NCI-H2196 treated with DMSO at 0.1 percent for 48 hours (cell line): ENCODE results near the gene BCOR.

Source experiments
- DNase-seq: peaks from one replicate; lab custom pipeline; 2025; ENCODE audit not compliant: unreplicated experiment; lab: John Stamatoyannopoulos, UW

BCOR gene

GRCh38 chrX:40116925-40117324, 19.2 kb upstream of the BCOR start:
- DNase-seq, result no peak

GRCh38 chrX:40112996-40113395, 15.2 kb upstream of the BCOR start:
- no peak for DNase-seq

- no peak for DNase-seq
Measured at GRCh38 chrX:40111868-40112267, 14.1 kb upstream of the BCOR start.

GRCh38 chrX:40109288-40110008, 11.7 kb upstream of the BCOR start:
- DNase-seq, result no peak

GRCh38 chrX:40108959-40109287, 11.2 kb upstream of the BCOR start:
- DNase-seq, result peak; percentile 20

- no peak for DNase-seq
Measured at GRCh38 chrX:40108162-40108958, 10.6 kb upstream of the BCOR start.

- DNase-seq, result no peak
Measured at GRCh38 chrX:40107291-40108161, 9.8 kb upstream of the BCOR start.

GRCh38 chrX:40106676-40107290, 9.0 kb upstream of the BCOR start:
- DNase-seq, result no peak

- DNase-seq, result peak; percentile 43
Measured at GRCh38 chrX:40105835-40106675, 8.3 kb upstream of the BCOR start.

- DNase-seq, result no peak
Measured at GRCh38 chrX:40104985-40105834, 7.5 kb upstream of the BCOR start.

- DNase-seq, result no peak
Measured at GRCh38 chrX:40104630-40104984, 6.8 kb upstream of the BCOR start.

GRCh38 chrX:40103565-40104323, 6.0 kb upstream of the BCOR start:
- no peak for DNase-seq

- DNase-seq, result no peak
Measured at GRCh38 chrX:40102393-40103381, 4.9 kb upstream of the BCOR start.

GRCh38 chrX:40101430-40101802, 3.7 kb upstream of the BCOR start:
- no peak for DNase-seq

- no peak for DNase-seq
Measured at GRCh38 chrX:40100537-40101429, 3.0 kb upstream of the BCOR start.

- no peak for DNase-seq
Measured at GRCh38 chrX:40100141-40100536, 2.4 kb upstream of the BCOR start.
